Femur (tissue), 1 donor: ENCODE results near the gene KCNJ11.
"Not testable (repeated sequence)": the region's sequence is repeated elsewhere in the genome, so short reads cannot be mapped to it uniquely, and the experiment has no call there.

Source experiments
- DNase-seq: peaks from one replicate; pipeline ENCODE4 v3.0.0-alpha.2; 2017

The KCNJ11 gene

DNA sequence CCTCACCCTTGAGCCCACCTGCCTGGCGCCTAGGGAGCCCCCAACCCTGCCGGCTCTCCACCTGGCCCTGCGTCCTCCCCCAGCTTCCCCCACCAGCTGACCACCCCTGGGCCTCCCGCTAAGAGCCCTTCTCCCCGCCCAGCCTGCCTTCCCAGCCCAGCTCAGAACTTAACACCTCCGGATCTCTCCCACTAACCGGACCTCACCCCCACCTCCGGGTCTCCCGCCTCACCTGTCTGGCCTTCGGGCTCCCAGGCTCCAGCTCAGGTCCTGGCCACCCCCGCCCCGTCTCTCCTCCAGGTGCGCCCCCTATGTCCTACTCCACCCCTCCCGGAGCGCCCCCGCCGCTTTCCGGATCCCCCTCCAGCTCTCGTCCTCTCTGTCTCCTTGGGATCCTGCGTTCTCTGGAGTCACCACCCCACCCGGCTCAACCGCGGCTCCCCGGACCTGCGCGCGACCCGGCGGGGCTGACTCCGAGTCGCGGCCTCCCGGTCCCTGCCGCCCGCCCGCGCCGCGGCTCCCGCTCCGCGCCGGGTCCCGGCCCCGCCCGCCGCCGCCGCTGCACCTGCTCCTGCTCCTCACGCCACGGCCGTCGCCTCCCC, at the start of gene KCNJ11:
Gene KCNJ11, minus strand, starts transcription at position 51 of the 602 bp plus-strand sequence. CDS start 568 bp downstream, outside the sequence.
- DNase-seq: no peak

DNA sequence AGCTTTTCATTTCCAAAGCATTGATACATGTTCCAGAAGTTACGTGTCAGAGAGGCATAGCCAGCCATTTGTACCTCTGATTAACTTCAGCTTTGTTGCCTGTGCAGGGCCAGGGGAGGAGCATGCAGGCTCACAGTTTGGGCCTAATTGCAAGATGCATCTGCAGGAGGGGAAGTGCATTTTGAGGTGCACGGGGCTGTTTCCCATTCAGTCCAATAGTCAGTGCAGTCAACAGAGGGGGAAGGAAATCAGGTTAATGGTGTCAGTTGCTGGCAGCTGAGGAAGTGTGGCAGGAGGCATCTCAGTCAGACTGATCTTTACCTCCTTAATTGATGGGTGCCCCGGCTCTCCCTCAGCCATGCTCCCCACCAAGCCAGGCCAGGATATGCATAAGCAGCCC, 48.9 kb upstream of the KCNJ11 start:
- no peak for DNase-seq

DNA sequence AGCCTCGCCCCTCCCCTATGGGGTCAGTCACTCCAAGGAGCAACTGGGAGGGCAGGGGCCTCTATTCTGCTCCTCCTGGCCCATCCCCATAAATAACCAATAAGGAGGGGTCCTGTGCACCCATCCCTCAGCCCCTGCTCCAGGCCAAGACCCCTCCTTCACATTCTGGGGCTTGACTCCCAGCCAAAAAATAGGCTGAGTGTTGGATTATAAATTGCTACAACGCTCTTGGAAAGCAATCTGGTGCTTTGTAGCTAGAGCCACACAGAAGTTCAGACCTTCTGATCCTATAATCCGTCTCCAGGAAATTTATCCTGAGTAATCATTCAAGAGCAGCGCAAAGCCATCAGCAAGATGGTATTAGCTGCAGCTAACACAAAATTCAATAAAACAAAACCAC, 45.6 kb upstream of the KCNJ11 start:
- no peak for DNase-seq

DNA sequence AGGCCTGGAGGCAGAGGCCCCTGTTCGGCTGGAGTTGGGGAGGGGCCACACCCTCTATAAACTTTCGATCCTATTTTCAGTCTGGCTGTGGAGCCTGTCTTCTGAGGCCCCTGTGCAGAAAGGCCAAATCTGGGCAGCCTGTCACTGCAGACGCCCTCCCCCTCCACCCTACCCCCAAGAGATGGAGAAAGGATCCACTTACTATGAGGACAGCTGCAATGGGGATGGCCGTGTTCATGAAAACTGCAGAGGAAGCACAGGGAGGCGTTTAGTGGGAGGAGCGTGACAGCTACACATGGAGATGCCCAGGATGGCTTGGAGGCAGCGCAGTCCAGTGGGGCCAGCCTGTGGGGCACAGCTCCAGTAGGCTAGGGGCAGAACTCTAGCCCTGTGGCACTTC, 43.5 kb upstream of the KCNJ11 start:
- peak; percentile 64 for DNase-seq

DNA sequence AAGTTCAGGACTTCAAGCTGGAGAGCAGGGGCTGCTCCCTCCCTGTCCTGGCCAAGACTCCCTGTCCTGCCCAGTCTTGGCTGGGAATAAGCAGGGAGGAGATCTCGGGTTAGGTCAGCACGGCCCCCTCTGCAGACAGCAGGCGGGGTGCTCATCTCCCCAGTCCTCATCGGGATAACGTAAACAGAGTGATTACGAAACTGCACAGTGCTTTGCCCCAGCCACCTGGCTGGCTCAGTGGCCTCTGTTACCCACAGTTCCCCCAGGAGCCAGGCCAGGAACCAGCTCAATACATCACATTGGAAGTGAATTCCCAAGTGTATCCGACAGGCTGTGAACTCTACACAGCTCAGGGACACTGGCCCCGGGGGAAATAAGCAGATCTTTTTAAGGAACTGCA, 42.7 kb upstream of the KCNJ11 start:
- no peak for DNase-seq

DNA sequence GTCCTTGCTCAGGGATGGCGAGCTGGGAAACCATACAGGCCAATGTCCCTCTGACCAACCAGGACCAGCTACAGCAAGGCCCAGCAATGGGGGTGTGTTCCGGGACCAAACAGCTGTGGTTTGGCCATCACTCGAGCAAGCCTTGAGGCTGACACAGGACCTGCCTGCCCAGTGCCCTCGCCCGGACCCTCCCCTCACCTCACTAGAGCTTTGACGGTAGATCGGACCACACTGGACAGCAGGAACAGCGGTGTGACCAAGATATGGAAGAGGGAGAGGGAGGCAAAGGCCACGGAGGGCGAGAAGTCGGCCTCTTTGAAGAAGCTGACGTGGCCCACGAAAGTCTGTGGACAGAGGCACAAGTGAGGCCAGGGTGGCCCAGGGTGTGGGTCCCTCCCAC, 42.2 kb upstream of the KCNJ11 start:
- DNase-seq: no peak

DNA sequence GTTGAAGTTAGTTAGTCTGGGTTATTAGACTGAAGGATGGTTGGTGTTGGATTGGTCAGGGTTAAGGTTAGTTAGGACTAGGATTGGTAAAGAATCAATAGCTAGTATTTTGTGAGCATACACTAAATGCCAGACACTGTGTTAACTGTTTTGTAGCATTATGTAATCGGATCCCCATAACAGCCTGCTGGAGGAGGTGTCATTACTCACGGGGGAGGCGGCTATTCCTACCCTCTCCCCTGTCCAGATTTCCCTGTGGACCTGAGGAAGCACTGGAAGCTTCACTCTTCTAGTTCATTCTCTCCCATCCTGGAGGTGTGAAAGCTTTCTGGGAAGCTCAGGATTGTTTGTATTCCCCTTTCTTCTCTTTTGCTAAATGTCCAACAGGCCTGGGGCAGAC, 40.5 kb upstream of the KCNJ11 start:
- no peak for DNase-seq

DNA sequence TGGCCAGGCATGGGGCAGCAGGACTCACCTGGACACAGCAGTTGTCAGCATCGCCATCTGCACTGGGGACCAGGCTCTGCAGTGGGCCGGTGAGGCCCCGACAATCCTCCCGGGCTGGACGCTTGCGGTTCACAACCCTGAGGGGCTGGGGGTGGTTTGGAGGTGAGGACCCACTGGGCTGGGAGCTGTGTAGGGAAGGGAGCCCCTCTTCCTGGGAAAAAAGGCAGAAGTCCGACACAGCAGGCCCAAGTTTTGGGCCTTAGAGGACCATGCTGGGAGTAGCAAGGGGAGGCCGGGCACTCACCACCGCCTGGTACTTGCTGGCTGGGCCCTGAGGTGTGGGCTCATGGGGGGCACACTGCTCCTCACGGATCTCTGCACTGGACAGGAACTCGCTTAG, 39.8 kb upstream of the KCNJ11 start:
- DNase-seq: no peak

DNA sequence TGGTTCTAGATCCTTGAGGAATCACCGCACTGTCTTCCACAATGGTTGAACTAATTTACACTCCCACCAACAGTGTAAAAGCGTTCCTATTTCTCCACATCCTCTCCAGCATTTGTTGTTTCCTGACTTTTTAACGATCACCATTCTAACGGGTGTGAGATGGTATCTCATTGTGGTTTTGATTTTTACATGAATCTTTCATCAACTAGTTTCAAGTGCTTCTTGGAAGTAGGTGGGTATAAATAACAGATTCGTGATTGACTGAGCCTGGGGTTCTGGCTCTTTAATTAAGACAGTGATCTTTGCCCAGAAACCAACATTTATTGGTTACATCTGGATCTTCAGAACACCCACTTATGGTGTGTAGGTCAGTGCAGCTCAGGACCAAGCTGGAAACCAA, 37.8 kb upstream of the KCNJ11 start:
- not testable (repeated sequence) for DNase-seq

DNA sequence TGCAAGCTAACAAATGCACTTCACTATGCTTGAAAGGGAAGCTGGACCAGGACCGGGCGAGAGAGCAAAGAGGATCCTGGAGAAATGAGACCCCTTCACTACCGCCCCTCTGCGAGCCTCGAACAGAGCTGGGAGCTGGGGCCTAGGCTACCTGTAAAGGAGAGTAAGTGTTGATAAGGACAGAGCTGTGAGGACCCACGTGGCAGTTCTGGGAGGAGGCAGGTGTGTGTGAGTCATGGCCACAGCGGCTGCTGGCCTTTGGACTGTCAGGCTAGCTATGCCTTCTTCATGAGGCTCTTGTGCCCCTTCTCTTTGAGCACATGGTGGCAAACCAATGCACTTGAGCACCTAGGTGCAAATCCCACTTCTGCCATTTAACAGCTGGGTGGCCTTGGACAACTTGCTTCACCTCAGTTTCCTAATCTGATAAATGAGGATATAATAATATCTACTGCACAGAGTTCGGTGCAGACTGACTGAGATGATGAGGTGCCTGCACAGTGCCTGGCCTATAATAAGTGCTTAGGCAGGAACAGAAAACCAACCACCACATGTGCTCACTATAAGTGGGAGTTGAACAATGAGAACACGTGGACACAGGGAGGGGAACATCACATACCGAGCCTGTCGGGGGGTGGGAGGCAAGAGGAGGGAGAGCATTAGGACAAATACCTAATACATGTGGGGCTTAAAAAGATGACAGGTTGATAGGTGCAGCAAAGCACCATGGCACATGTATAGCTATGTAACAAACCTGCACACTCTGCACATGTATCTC, 35.3 kb upstream of the KCNJ11 start:
- DNase-seq: no peak

DNA sequence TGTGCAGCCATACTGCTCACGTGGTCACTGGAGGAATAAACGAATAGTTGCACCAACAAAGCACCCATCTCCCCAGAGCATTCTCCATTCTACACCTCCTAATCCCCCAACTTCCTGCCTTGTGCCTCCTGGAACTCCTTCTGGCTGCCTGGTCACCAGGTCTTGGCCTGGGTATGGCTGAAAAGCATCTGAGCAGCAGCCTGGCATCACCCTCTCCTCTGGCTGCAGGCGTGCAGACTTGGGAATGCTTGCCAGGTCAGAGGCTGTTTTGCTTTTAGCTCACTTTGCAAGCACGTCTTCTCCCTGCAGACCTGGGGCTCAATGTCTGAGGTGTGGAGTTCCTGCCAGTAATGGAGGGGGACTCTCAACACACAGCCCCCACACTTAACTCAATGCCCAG, 33.3 kb upstream of the KCNJ11 start:
- no peak for DNase-seq

DNA sequence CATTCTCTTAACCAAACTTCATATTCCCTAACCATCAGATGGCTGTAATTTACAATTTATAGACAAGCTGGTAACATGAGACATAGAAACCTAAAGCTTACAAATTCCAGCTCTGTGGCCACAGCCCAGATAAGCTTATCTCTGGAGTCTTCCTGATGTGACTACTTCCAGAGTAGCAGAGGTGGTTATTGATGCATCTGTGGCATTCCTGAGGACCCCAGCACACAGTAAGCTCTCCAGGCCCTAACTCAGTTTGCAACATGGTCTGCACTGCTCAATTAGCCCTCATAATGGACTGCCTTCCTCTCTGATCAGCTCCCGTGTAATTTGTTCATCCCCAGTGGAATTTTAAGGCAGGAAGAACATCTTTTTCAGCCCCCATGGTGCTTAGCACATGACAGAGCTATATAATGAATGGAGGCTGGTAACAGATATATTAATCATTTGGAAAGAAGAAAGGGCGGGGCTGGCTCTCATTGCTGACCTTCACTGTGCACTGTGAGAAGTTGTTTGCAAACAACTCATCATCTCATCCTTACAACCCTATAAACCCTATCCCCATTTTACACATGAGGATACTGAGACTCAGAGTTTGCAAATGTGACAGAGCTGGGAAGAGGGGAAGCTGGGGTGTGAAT, 30.1 kb upstream of the KCNJ11 start:
- no peak for DNase-seq

DNA sequence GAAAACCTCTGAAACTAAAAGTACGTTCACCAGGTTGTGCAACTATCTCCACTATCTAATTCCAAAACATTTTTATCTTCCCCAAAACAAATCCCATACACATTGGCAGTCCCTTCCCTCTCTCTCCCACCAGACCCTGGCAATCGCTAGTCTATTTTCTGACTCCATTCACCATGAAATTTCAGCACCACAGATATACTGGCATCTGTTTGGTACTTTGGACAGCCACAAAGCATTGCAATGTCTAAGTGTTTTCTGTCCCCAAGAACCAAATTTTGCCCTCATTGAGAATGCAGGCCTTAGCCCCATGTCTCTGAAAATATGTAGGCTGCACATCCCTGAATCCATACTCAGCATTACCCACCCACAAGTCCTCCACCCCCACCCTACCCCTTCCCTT, 28.0 kb upstream of the KCNJ11 start:
- DNase-seq: no peak

DNA sequence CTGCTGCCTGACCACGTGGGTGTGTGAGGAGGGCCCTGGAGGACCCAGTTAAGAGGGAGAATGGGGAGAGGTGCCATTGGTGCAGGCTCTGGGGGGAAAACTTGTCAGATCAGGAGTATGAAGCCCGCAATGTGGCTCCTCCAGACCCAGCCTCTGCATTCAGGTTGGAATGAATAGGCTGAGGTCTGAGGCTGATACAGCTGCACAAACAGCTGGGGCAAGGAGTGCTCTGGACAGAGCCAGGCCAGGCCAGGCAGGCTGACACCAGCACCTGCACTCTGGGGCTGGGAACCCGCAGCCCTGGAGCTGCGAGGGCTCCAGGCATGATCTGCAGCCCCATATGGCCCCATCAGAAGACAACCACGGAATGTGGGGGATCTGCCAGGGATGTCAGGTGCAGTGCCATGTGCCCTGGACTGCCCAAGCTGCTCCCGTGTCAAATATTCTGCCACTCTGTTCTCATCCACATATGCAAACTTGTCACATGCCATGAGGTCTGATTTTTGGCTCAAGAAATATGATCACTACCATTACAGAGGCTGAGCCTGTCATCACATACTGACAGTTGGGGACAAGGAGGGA, 27.2 kb upstream of the KCNJ11 start:
- peak; percentile 61 for DNase-seq

DNA sequence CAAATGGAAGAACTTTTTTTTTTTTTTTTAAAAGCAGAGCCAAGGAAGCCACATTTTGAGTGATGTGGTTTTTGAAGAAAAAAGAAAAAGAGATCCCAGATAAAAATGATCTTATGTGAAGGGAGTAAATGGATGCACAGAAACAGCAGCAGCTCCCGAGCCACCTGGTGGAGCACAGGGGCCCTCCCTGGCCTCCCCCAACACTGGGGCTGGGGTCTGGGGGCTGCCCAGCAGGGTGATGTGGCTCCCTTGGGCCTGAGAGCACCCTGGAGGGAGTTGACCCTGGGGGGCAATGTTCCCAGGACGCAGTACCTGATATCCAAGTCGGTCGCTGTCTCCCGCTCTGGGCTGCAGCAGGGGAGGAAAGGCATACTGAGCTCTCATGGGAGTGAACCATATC, 26.5 kb upstream of the KCNJ11 start:
- DNase-seq: no peak

DNA sequence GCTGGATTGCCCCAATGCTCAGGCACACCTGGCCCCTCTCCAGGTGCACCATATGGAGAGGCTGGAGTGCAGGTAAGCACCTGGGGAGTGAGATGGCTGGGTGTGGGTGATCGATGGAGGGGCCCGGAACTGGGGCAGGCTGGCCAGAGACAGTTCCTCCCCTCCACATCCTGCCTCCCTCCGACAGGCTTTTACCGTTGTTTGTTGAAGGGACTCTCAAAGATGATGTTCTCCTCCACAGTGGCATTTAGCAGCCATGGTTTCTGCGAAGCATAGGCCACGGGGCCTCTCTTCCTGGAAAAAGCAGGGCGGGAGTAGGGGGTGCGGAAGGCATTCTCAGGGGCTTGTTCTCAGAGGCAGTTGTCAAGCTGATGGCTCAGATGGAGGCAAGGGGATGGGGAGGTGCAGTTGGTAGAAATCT, 25.9 kb upstream of the KCNJ11 start:
- no peak for DNase-seq

DNA sequence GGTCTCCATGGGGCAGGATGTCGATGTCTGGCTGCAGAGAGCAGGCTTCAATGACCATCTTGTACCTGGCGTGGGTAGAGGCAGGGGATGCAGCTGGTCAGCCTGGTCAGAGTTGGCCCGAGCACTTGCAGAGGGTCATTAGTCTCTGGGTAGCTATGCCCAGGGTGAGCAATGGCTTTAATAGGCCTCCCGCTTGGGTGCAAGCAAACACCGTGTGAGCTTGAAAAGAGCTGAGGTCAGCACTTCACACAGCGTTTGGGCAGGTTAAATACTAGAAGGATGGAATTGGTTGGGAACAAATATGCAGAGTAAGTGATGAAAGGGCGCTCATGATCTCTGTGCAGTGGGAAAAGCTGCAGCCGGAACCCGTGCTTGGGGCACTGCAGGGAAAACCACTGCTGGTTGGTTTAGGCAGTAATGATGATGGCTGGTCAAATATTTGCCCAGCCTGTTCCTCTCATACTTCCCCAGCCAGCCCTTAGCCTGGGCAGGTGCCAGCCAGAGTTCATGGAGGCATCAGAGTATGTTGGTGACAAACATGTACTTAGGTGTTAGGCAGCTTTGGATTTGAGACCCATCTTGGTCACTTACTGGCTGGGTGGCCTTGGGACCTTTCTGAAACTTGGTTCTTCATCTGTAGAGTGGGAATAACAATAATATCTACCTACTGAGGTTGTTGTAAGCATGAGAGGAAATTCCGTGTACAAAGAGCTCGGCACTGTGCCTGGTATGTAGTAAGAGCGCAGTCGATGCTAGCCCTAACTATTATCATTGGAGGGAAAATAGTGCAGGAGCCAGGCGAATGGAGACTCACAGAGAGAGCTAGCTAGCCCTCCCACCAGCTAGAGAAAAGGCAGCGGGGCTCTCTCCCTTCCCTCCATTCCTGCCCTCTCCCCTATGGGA, 25.2 kb upstream of the KCNJ11 start:
- DNase-seq: no peak

DNA sequence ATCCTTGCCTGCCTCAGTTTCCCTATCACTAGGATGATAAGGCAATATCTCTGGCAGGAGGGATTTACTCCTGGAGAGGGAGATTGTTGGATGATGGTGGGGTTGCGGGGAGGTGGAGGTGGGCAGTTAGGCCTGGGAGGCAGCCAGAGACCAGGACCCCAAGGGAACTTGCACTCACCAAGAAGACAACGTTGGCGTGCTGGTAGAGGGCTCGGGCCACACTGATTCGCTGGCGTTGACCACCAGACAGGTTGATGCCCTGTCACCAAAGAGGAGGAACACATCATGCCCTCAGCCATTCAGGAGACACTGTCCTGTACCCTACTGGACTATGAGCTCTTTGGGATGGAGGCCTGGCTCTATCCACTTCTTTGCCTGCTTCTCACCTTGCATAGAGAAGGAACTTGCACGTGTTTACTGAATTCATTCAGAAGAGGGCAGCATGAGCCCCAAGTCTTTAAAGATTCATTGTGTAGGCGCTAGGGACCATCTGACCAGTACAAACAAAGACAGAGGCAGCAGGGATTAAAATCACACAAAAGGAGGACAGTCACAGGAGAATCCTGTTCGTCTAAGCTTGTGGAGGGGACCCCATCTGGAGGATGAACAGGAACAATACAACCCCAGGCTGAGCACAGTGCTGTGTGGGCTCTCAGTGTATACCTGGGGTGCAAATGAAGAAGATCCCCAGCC, 24.2 kb upstream of the KCNJ11 start:
- DNase-seq: no peak

DNA sequence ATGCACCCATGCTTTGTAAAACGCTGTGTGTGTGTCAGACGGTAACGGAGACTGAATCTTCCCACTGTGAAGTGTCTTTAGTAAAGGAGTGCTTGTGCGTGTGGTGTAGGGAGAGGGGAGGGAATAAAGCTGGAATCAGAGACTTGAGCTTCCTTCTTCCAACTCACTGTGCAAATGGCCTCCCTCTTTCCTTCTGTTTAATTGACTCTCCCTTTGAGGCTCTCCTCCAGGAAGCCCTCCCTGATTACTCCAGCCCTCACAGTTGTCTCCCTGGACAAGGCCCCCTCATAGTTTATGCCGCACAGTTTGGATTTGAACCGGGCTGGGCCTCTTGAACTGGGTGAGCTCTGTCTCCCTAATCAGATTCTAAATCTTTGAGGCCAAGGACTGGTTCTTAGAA, 23.0 kb upstream of the KCNJ11 start:
- no peak for DNase-seq

DNA sequence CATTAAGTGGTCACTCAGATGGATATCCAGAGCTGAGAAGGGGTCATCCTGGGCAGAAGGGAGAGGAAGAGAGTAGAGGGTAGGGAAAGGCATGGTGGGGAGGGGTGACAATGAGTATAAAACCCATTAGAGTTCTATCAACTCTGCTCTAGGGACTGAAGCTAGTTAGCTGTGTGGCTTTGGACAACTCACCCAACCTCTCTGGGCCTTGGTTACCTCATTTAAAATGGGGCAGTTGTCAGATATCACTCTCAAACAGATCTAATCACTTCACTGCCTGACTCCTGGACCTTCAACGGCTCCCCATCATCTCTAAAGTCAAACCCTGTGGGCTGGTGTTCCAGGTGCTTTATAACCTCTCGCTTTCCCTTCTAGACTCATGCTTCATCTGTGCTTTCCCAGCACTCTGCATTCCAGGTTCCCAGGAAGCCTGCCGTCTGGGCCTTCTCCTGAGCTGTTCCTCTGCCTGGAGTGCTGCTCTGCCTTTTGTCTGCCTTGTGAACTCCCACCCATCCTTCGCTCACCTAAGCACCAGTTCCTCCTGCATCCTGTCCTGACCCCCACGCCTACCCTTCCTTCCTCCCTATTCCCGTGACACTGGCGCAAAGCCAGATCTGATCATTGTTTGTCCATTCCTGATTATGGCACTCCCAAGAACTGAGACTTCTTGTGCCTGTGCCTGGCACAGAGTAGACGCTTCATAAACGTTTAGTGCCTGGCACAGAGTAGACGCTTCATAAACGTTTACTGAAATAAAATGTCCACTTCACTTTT, 22.3 kb upstream of the KCNJ11 start:
- DNase-seq: no peak

DNA sequence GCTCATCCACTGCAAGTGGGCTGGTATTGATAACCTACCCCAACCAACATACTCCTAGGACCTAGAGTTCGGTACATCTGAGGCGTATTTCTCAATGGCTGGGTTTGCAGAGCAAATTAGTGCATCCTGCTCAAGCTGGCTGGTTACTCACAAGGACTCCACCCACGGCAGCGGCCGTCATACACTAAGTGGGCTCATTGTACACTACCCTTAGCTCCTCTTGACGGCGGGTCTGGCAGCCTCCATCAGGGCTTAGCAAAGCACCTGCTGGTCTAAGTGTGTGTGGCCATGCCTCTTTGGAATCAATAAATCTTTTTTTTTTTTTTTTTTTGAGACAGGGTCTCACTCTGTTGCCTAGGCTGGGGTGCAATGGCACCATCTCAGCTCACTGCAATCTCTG, 20.2 kb upstream of the KCNJ11 start:
- DNase-seq: no peak
